NCI-H1092 (cell line): ENCODE measurements around the gene METTL1.
"Not testable (repeated sequence)": the region's sequence is repeated elsewhere in the genome, so short reads cannot be mapped to it uniquely, and the experiment has no call there.

Source experiments
- DNase-seq: peaks from one replicate; lab custom pipeline; 2025; lab: John Stamatoyannopoulos, UW

Gene METTL1

GRCh38 chr12:57796996-57797395 is 25.1 kb upstream of the METTL1 start:
- DNase-seq, result no peak

- no peak for DNase-seq
Observed at GRCh38 chr12:57795354-57795753, 23.4 kb upstream of the METTL1 start.

GRCh38 chr12:57793920-57794319 is 22.0 kb upstream of the METTL1 start:
- no peak for DNase-seq

- no peak for DNase-seq
Observed at GRCh38 chr12:57783861-57784260, 12.0 kb upstream of the METTL1 start.

- no peak for DNase-seq
Observed at GRCh38 chr12:57783466-57783801, 11.5 kb upstream of the METTL1 start.

- DNase-seq, result peak; percentile 84
Observed at GRCh38 chr12:57782608-57783465, 10.9 kb upstream of the METTL1 start, which contains the start of gene TSFM. TSFM (plus strand) TSS chr12:57782787; CDS start chr12:57782802, 15 bp downstream.

GRCh38 chr12:57782243-57782607 is 10.3 kb upstream of the METTL1 start:
- no peak for DNase-seq

- no peak for DNase-seq
Observed at GRCh38 chr12:57781801-57782200, 9.9 kb upstream of the METTL1 start.

- no peak for DNase-seq
Observed at GRCh38 chr12:57781244-57781643, 9.3 kb upstream of the METTL1 start.

GRCh38 chr12:57780284-57780897 is 8.5 kb upstream of the METTL1 start:
- DNase-seq, result no peak

- no peak for DNase-seq
Observed at GRCh38 chr12:57779736-57780135, 7.8 kb upstream of the METTL1 start.

- DNase-seq, result no peak
Observed at GRCh38 chr12:57777911-57778310, 6.0 kb upstream of the METTL1 start.

- DNase-seq, result no peak
Observed at GRCh38 chr12:57777367-57777766, 5.5 kb upstream of the METTL1 start.

- no peak for DNase-seq
Observed at GRCh38 chr12:57776247-57776587, 4.3 kb upstream of the METTL1 start.

- no peak for DNase-seq
Observed at GRCh38 chr12:57775563-57776246, 3.8 kb upstream of the METTL1 start.

GRCh38 chr12:57775044-57775443 is 3.1 kb upstream of the METTL1 start:
- no peak for DNase-seq

GRCh38 chr12:57774634-57775033 is 2.7 kb upstream of the METTL1 start:
- not testable (repeated sequence) for DNase-seq

GRCh38 chr12:57772429-57773322 is 771 bp upstream of the METTL1 start, which contains the start of gene EEF1AKMT3:
EEF1AKMT3 (plus strand) TSS chr12:57772614; CDS start chr12:57772725, 111 bp downstream.
- no peak for DNase-seq

- DNase-seq, result peak; percentile 60
Observed at GRCh38 chr12:57771236-57771872, 551 bp downstream of the METTL1 start.

- no peak for DNase-seq
Observed at GRCh38 chr12:57770734-57771133, 1.2 kb downstream of the METTL1 start.

- DNase-seq, result no peak
Observed at GRCh38 chr12:57769594-57769993, 2.3 kb downstream of the METTL1 start.
